Measurements from ENCODE around the gene RHOC. TPM values are rescaled to one million over a fixed set of nuclear protein-coding genes. Genes with fewer than 3 reads are reported as not detected.
"Not testable (repeated sequence)": the region's sequence is repeated elsewhere in the genome, so short reads cannot be mapped to it uniquely, and the experiment has no call there.

RHOC gene
- total RNA-seq, 1 experiment from 2014 or later: 154 TPM

GRCh38 chr1:112721966-112722524, 15.1 kb upstream of the RHOC start:
- ChIA-PET CTCF (interaction anchor here (1.1 to 4.8 kb wide), 3 partner anchors 9 to 351 kb away, joined by 3 to 44 read pairs (median 5); partner anchors contain the start of gene LRIG2), RAD21 (ENCODE audit: low non-redundant PET in 1 of 2, low total read pairs in 2 of 2, uncharacterized antibody in 2 of 2, unreplicated experiment in 2 of 2) (no interaction called here), POLR2A (interaction anchor here (0.6 kb wide), 1 partner anchor 326 kb away, joined by 3 read pairs; no protein-coding TSS in a partner anchor)
- Histone ChIP-seq H3K9me2 (ENCODE audit: insufficient read depth) (no peaks in the 10 kb centered on the region), H3K9me3 (ENCODE audit: control insufficient read depth in 1 of 2, insufficient read depth in 1 of 2, low read depth in 1 of 2, low read length in 2 of 2) (no peaks in the 10 kb centered on the region), H2AFZ (ENCODE audit: low read depth, low read length, poor library complexity, severe bottlenecking) (no peak overlapping the region), H3K27me3 (ENCODE audit: insufficient read depth, low read length) (no peaks in the 10 kb centered on the region), H3K36me3 (ENCODE audit: control insufficient read depth in 1 of 2, insufficient read depth in 2 of 2, low read length in 2 of 2) (no peaks in the 10 kb centered on the region), H3K4me3 (replicated peaks in 1 of 2; ENCODE audit: low read depth in 1 of 2, low read length in 2 of 2) (no peak overlapping the region), H3K4me1 (ENCODE audit: control insufficient read depth in 1 of 2, insufficient read depth in 2 of 2, low read length in 2 of 2) (peaks cover 0 to 9% of the 10 kb centered on the region in 2 experiments; a peak in 2 of 4 replicates), H3K79me2 (ENCODE audit: insufficient read depth, low read length) (no peaks in the 10 kb centered on the region), H3K27ac (ENCODE audit: low read depth, low read length) (no peak overlapping the region), H4K20me1 (ENCODE audit: insufficient read depth) (no peaks in the 10 kb centered on the region), H3K4me2 (ENCODE audit: low read length) (no peak overlapping the region), H3K9ac (ENCODE audit: low read length) (no peak overlapping the region)
- intact Hi-C loops (cut with micrococcal nuclease): no loop called here
- TF ChIP-seq ZNF274 (IDR thresholded peaks at IDR 0.05; ENCODE audit: low read depth, low read length) (no peak), ELF1 (IDR thresholded peaks at IDR 0.05; ENCODE audit: borderline replicate concordance, low read depth) (no peak), EZH2phosphoT487 (IDR thresholded peaks at IDR 0.05; ENCODE audit: borderline replicate concordance) (no peak), SRF (IDR thresholded peaks at IDR 0.05; ENCODE audit: low read depth) (no peak), YY1 (IDR thresholded peaks at IDR 0.05; ENCODE audit: extremely low read depth, insufficient replicate concordance, low read depth, low read length) (no peak), CTCF (IDR thresholded peaks at IDR 0.05 in 2 of 3, conservative IDR thresholded peaks at IDR 0.05 in 1 of 3; ENCODE audit: borderline replicate concordance in 1 of 3, insufficient read depth in 1 of 3, low read depth in 2 of 3, low read length in 2 of 3) (no peak), CEBPB (IDR thresholded peaks at IDR 0.05; ENCODE audit: low read depth) (no peak), FOSL1 (IDR thresholded peaks at IDR 0.05; ENCODE audit: low read depth) (no peak), TCF7L2 (IDR thresholded peaks at IDR 0.05; ENCODE audit: borderline replicate concordance, extremely low read depth, insufficient read depth, insufficient read length) (no peak), EZH2 (IDR thresholded peaks at IDR 0.05) (no peak), MAX (IDR thresholded peaks at IDR 0.05) (no peak), EGR1 (IDR thresholded peaks at IDR 0.05; ENCODE audit: low read depth) (no peak), ZBTB33 (IDR thresholded peaks at IDR 0.05; ENCODE audit: extremely low read depth, insufficient replicate concordance, low read length) (no peak)
- ATAC-seq: no peak
- no peak for DNase-seq (ENCODE audit: low read depth, low spot score)
- BruUV-seq (replicated peaks): no TSS peak

GRCh38 chr1:112721294-112721693, 14.4 kb upstream of the RHOC start:
- DNase-seq (ENCODE audit: low read depth, low spot score); H3K4me2 ChIP-seq (ENCODE audit: low read length); intact Hi-C loops (cut with micrococcal nuclease); H3K9me2 ChIP-seq (ENCODE audit: insufficient read depth); H4K20me1 ChIP-seq (ENCODE audit: insufficient read depth); RAD21 ChIA-PET (ENCODE audit: low non-redundant PET in 1 of 2, low total read pairs in 2 of 2, uncharacterized antibody in 2 of 2, unreplicated experiment in 2 of 2); POLR2A ChIA-PET; H3K27me3 ChIP-seq (ENCODE audit: insufficient read depth, low read length); H3K9me3 ChIP-seq (ENCODE audit: control insufficient read depth in 1 of 2, insufficient read depth in 1 of 2, low read depth in 1 of 2, low read length in 2 of 2); H3K79me2 ChIP-seq (ENCODE audit: insufficient read depth, low read length); H3K4me3 ChIP-seq (replicated peaks in 1 of 2; ENCODE audit: low read depth in 1 of 2, low read length in 2 of 2); BruUV-seq (replicated peaks); H2AFZ ChIP-seq (ENCODE audit: low read depth, low read length, poor library complexity, severe bottlenecking); H3K9ac ChIP-seq (ENCODE audit: low read length); H3K27ac ChIP-seq (ENCODE audit: low read depth, low read length); ATAC-seq; H3K36me3 ChIP-seq (ENCODE audit: control insufficient read depth in 1 of 2, insufficient read depth in 2 of 2, low read length in 2 of 2): not testable (repeated sequence)
- peaks cover 0 to 13% of the 10 kb centered on the region in 2 experiments; a peak in 2 of 4 replicates for H3K4me1 ChIP-seq (ENCODE audit: control insufficient read depth in 1 of 2, insufficient read depth in 2 of 2, low read length in 2 of 2)
- CTCF ChIA-PET: interaction anchor here (1.1 to 4.8 kb wide), 3 partner anchors 10 to 351 kb away, joined by 3 to 44 read pairs (median 5); partner anchors contain the start of gene LRIG2

All from HCT116 (cell line).